ENCODE measurements around the gene TMEM135.
"Not testable (repeated sequence)": the region's sequence is repeated elsewhere in the genome, so short reads cannot be mapped to it uniquely, and the experiment has no call there.

The TMEM135 gene

GRCh38 chr11:87037450-87038234, at the start of gene TMEM135:
TMEM135 (plus strand) TSS chr11:87037934; CDS start chr11:87038046, 112 bp downstream.
- Mint-ChIP-seq H3K4me3 (peak within 1 kb of the TSS; percentile 94), H3K9me3 (peaks cover 17% of the 10 kb centered on the region), H3K36me3 (ENCODE audit: low read depth) (peaks cover 26% of the 10 kb centered on the region), H3K27me3 (ENCODE audit: low read depth, poor library complexity) (no peaks in the 10 kb centered on the region), H3K4me1 (peaks cover 49% of the 10 kb centered on the region), H3K27ac (peak within 1 kb of the TSS; percentile 98)
- no peak for TF ChIP-seq CTCF (IDR thresholded peaks at IDR 0.05)
- peak; percentile 97 for DNase-seq

- Mint-ChIP-seq H3K9me3 (no peaks in the 10 kb centered on the region), H3K4me3 (no peak overlapping the region), H3K36me3 (ENCODE audit: low read depth) (no peaks in the 10 kb centered on the region), H3K27ac (no peak overlapping the region), H3K4me1 (peaks cover 36% of the 10 kb centered on the region), H3K27me3 (ENCODE audit: low read depth, poor library complexity) (peaks cover 2% of the 10 kb centered on the region)
- DNase-seq = no peak
- no peak for TF ChIP-seq CTCF (IDR thresholded peaks at IDR 0.05)
Observed at GRCh38 chr11:86988351-86988881, 49.3 kb upstream of the TMEM135 start.

GRCh38 chr11:86990031-86990430, 47.7 kb upstream of the TMEM135 start:
- no peaks in the 10 kb centered on the region for H3K9me3 Mint-ChIP-seq
- no peak overlapping the region for H3K4me3 Mint-ChIP-seq
- peaks cover 29% of the 10 kb centered on the region for H3K4me1 Mint-ChIP-seq
- no peak for DNase-seq
- H3K36me3 Mint-ChIP-seq (ENCODE audit: low read depth) = no peaks in the 10 kb centered on the region
- peaks cover 4% of the 10 kb centered on the region for H3K27me3 Mint-ChIP-seq (ENCODE audit: low read depth, poor library complexity)
- no peak overlapping the region for H3K27ac Mint-ChIP-seq
- TF ChIP-seq CTCF (IDR thresholded peaks at IDR 0.05) = no peak

- no peak overlapping the region for H3K4me3 Mint-ChIP-seq
- peaks cover 4% of the 10 kb centered on the region for H3K27me3 Mint-ChIP-seq (ENCODE audit: low read depth, poor library complexity)
- H3K4me1 Mint-ChIP-seq = peaks cover 29% of the 10 kb centered on the region
- H3K27ac Mint-ChIP-seq = no peak overlapping the region
- TF ChIP-seq CTCF (IDR thresholded peaks at IDR 0.05) = no peak
- DNase-seq = no peak
- no peaks in the 10 kb centered on the region for H3K36me3 Mint-ChIP-seq (ENCODE audit: low read depth)
- H3K9me3 Mint-ChIP-seq = no peaks in the 10 kb centered on the region
Observed at GRCh38 chr11:86990515-86990914, 47.2 kb upstream of the TMEM135 start.

DNA sequence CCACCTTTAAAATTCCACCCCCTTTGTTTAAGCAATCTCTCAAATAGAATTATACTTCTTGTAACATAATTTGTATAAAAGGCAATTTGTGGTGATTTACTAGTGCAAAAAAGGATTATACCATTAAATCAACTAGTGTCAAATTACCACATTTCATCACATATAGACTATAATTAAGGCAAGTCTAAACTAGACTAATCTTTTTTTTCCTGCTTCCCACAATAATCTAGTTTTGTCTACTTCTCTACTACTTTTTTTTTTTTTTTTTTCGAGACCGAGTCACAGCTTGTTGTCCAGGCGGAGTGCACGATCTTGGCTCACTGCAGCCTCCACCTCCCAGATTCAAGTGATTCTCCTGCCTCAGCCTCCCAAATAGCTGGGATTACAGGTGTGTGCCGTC, 46.4 kb upstream of the TMEM135 start:
- H3K27me3 Mint-ChIP-seq (ENCODE audit: low read depth, poor library complexity) = peaks cover 4% of the 10 kb centered on the region
- no peaks in the 10 kb centered on the region for H3K9me3 Mint-ChIP-seq
- peaks cover 29% of the 10 kb centered on the region for H3K4me1 Mint-ChIP-seq
- no peak for TF ChIP-seq CTCF (IDR thresholded peaks at IDR 0.05)
- H3K36me3 Mint-ChIP-seq (ENCODE audit: low read depth) = no peaks in the 10 kb centered on the region
- H3K27ac Mint-ChIP-seq = no peak overlapping the region
- no peak overlapping the region for H3K4me3 Mint-ChIP-seq
- no peak for DNase-seq

GRCh38 chr11:86992340-86992739, 45.4 kb upstream of the TMEM135 start:
- not testable (repeated sequence) for H3K27me3 Mint-ChIP-seq (ENCODE audit: low read depth, poor library complexity); H3K27ac Mint-ChIP-seq; H3K4me3 Mint-ChIP-seq; DNase-seq; H3K36me3 Mint-ChIP-seq (ENCODE audit: low read depth); H3K9me3 Mint-ChIP-seq
- peaks cover 29% of the 10 kb centered on the region for H3K4me1 Mint-ChIP-seq
